H1 (cell line): Measurements from ENCODE around the gene UPF3A. TPM values are rescaled to one million over a fixed set of nuclear protein-coding genes. Genes with fewer than 3 reads are reported as not detected.

ENCODE experiments used
- ATF2 ChIP-seq: IDR thresholded peaks from 2 replicates; pipeline ENCODE4 v1.6.1; 2012; ENCODE audit warnings: low read length, inconsistent platforms
- polyA plus RNA-seq, 7 experiments: library from polyadenylated mRNA; depleted of rRNA in 3 of 7; stranded (reverse) in 5 of 7; unstranded in 2 of 7; fragments of >200 nt in 5 of 7; fragments of 200-250 nt in 2 of 7; gene quantifications; 1 replicate in 5 of 7; 2 replicates in 1 of 7; 4 replicates in 1 of 7; pipeline versions ENCODE4 v1.2.1 to v1.2.3, GENCODE V29; 2011 to 2013; ENCODE audit warnings: missing spikeins in 2 of 7, mixed read lengths in 2 of 7
- total RNA-seq: library from RNA; stranded (reverse); fragmentation: NEBNext Ultra II Directional; extraction: Animal tissue kit (Norgen Biotek cat#: 25700); gene quantifications from 2 replicates; pipeline ENCODE4 v1.2.1, GENCODE V29; 2021

Gene UPF3A
- total and polyA plus RNA-seq, 2 of the 8 experiments (the other 6 are each of a cell fraction or from before 2014, with no cell fraction given), result 47.1 to 58.2 TPM

- no peak for TF ChIP-seq ATF2
These were observed 12.1 kb upstream of the UPF3A start (continued) for GRCh38 chr13:114269281-114269770.
